Fibroblast of peridontal ligament (primary cell): ENCODE data around the gene SPEF2.
"Not testable (repeated sequence)": the region's sequence is repeated elsewhere in the genome, so short reads cannot be mapped to it uniquely, and the experiment has no call there.

Experiments used
- DNase-seq: peaks from one replicate; pipeline ENCODE4 v3.0.0-alpha.2; 2010; ENCODE audit errors: extremely low read depth

The SPEF2 gene

DNA sequence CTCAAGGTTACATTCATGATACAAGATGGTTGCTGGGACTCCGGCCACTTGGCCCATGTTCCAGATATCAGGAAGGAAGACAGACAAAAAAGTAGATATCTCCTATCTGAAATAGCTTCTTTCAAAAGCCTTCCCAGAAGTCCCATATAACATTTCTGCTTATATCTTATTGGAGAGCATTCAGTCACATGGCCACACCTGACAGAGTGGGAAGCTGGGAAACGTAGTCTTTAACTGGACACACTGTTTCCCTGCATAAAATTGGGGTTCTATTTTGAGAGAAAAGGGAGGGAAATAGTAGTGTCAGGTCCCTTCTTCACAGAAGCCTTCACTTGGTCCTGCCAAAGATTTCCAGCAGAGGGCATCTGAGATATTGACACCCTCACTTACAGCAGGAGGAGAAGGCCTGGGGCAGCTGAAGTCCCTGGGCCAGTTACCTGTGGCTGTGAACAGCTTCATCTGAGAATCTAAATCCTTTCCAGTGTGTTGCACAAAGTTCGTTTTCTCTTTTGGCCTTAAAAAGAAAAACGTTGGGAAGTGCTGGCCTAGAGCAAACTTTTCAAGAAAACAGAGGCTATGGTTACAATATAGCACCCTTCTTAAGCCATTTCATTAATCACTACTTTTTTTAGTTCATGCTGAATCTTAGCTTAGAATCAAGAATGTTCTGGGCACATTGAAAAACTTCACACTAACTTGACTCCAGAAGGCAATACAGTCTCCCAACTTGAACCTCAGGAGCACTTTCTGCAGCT, 33.5 kb downstream of the SPEF2 start:
- peak; percentile 70 for DNase-seq

DNA sequence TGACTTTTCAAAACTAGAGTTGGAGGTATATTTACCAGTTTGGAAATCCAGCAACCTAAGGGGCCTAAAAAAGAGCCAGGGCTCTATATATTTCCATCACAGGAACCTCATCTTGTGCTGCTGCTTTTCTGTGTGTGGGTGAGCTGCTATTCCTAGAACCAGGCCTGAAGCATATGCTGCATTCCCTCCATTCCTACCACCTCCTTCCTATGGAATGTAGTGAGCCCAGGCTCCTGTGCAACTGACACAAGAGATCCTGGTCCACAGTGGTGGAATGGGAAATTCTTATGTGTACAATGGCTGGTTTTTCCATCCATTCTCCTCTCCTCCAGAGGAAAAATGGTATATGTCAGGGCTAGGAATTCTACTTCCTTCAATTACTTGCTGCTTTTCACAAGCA, 39.1 kb downstream of the SPEF2 start:
- peak; percentile 43 for DNase-seq

DNA sequence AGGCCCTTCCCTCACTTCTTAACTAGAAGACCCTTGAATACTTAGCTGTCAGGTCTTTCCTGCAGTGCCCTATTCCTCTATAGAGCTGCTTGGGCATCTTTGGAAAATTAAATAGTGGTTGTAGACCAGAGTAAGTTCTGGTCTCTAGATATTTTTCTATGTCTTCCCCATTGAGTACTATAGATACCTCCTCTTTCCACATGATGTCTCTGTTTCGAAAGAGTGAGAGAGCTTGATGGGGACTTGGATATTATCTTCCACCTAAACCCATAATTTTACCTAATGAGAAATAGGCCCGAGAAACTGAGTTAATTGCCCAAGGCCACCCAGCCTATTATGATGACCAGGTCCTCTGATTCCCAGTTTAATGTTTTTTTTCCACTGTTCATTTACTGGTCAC, 40.2 kb downstream of the SPEF2 start:
- DNase-seq, result no peak

DNA sequence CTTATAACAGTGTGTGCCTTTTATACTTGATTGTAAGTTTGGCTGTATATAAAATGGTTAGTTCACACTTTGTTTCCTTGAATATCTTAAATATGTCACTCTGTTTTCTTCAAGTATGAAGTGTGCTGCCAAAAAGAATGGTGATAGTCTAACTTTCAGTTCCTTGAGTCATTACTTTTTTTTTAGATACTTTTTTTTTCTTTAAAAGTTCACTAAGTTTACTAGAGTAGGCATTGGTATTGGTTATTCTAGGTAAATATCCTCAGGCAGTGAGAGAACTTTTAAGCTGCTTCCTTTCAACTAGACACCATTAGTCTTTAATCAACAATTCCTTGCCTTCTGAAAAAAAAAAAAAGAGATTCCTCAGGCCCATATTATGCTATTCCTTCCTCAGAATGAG, 41.9 kb downstream of the SPEF2 start:
- DNase-seq, result no peak

DNA sequence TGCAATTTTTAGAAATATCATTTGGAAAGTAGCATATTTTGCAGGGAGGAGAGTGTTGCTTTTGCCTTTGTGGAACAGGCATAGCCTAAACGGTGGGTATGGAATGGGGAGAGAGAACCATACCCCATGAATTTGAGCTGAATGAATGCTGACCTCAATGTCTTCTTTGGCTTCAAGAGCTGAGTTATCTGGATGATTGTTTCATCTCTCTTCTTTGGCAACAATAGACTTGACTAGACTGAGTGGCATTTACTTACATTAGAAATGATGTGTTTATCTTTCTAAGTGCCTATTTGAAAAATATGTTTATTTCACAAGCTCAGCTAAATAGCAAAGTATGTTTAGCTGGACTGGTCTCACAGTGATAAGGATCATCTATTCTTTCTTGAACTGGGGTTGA, 42.8 kb downstream of the SPEF2 start:
- peak; percentile 35 for DNase-seq

DNA sequence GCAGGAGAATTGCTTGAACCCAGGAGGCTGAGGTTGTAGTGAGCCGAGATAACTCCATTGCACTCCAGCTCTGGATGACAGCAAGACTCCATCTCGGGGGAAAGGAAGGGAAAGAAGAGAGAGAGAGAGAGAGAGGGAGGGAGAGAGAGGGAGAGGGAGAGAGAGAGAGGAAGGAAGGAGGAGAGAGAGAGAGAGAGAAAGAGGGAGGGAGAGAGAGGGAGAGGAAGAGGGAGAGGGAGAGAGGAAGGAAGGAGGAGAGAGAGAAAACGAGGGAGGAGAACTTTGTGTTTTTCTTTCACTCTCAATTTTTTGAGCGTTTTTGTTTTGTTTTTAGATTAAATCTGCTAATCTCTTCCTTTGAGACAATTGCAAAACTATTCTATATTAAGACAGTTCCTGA, 46.9 kb downstream of the SPEF2 start:
- no peak for DNase-seq

DNA sequence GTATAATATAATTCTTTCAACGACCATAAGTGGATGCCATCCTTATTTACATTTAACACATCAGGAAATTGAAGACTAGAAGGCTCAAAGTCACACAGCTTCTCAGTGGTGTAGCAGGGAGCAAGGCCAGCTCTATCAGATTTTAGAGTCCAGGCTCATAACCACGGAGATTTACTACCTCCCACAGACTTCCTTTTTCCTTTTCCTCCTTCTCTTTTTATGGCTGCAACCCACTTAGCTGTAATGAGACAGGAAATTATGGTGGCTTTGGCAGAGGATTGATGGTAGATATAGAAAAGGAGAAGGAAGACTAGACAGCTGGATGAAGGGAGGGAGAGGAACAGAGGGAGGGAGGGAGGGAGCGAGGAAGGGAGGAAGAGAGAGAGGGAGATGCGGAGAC, 47.4 kb downstream of the SPEF2 start:
- DNase-seq, result no peak

DNA sequence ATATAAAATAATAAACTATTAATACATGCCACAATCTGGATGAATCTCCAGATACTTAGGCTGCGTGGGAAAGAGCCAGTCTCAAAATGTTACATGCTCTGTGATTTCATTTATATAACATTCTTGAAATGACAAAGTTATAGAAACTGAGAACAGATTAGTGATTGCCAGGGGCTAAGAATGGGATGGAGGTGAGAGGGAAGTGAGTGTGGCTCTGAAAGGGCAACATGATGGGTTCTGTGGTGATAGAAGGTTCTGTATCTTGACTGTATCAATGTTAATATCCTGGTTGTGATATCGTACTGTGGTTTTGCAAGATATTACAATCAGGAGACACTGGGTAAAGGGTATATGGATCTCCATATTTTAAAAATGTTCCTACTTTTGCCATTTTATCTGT, 50.7 kb downstream of the SPEF2 start:
- no peak for DNase-seq

DNA sequence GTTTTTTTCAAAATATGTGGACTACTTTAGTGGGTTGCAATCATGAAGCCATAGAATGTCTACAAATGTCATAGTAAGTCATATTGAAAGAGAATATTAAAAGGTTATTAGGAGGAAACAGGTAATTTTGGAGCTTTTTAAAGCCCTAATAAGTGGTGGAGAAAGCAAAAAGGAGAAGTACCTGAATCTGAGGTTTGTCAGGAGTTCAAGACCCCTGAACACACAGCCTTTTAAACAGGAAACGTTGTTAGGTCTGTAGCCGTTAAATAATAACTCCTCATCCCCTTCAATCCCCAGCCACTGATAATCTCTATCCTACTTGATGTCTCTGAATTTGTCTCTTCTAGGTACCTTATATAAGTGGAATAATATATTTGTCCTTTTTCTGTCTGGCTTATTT, 51.1 kb downstream of the SPEF2 start:
- DNase-seq, result no peak

DNA sequence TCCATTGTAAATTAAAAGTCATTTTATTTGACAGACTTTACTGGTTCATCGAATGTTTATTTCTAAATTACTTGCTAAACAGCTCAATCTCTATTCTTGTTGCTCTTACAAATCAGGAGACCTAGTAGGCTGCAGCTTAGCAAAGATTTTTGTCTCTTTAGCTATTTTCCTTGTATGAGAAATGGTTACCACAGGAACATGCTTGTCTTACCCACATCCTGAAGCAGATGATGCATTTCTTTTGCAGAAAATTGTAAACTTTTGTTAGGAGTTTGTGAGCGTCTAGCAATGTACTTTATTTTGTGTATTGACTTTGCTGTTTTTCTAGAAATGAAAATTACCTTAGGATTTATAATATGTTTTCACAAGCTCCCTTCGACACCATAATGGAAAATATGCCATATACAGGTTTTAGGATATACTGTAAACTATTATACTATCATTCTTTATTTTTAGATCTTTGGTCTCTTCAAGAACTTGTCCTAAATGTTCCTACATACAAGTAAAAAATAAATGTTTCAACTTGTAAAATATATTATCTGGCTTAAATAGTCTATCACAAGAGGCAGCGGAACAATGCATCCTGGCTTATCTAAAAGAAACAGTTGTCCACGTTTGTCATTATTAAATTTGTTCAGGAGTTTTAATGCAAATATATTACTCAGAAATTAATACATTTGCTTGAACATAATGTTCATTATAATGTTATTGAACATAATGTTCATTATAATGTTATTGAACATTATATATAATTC, 54.1 kb downstream of the SPEF2 start:
- DNase-seq, result no peak

DNA sequence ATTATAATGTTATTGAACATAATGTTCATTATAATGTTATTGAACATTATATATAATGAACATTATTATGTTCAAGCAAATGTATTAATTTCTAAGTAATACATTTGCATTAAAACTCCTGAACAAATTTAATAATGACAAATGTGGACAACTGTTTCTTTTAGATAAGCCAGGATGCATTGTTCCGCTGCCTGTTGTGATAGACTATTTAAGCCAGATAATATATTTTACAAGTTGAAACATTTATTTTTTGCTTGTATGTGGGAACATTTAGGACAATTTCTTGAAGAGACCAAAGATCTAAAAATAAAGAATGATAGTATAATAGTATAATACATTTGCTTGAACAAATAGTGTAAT, 54.6 kb downstream of the SPEF2 start:
- DNase-seq, result not testable (repeated sequence)

DNA sequence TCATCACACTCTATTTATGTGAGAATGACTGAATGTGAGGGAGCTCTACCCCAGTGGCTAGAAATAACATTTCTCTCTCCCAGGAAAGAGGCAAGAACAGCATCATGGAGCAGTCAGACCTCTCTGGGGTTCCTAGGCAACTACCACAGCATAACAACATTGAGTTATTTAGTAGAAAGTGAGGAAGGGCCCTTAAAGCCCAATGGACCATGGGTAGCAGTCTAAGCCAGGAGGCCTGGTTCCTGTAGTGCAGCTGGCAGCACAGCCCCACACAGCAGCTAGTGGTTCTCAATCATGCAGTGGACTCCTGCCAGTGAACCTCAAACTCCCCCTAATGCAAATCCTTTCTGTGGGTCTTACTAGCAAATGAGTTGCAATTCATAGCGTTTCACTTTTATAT, 55.3 kb downstream of the SPEF2 start:
- no peak for DNase-seq

DNA sequence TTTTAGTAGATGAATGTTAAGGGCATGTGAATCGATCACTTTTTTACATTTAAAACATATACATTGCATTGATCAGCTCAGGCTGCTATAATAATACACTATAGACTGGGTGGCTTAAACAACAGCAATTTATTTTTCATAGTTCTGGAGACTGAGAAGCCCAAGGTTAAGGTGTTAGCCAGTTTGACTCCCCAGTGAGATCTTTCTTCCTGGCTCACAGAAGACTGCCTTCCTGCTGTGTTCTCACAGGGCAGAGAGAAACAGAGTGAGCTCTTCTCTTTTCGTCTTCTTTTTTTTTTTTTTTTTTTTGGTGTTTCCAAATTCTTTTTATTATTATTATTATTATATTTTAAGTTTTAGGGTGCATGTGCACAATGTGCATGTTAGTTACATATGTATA, 56.4 kb downstream of the SPEF2 start:
- no peak for DNase-seq

DNA sequence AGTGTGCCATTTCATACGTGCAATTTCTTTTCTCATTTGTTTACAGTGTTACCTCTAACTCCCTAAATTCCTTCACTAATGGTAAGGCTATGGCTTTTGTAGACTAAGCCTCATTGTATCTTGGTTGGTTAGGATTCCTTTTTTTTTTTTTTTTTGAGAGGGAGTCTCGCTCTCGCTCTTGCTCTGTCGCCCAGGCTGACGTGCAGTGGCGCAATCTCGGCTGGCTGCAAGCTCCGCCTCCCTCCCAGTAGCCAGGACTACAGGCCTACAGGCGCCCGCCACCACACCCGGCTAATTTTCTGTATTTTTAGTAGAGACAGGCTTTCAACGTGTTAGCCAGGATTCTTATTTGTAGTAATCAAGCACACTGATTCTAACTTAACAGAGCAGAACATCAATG, 57.7 kb downstream of the SPEF2 start:
- no peak for DNase-seq

DNA sequence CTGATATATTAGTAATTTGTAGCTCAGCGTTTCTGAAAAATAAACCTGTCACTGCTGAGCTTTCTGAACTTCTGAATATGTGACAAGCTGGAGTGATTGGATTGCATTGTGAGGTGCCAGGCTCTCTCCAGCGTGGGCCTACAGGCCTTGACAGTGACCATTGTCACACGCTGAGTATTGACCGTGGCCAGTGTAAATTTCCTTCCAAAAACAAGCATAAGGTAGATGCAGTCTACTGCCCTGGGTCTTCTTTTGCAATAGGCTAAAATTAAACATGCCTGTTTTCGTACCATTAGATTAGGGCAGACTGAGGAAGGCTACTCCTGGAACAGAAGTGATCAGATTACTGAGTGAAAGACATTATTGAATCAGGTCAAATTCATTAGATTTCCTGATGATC, 60.2 kb downstream of the SPEF2 start:
- DNase-seq, result no peak

DNA sequence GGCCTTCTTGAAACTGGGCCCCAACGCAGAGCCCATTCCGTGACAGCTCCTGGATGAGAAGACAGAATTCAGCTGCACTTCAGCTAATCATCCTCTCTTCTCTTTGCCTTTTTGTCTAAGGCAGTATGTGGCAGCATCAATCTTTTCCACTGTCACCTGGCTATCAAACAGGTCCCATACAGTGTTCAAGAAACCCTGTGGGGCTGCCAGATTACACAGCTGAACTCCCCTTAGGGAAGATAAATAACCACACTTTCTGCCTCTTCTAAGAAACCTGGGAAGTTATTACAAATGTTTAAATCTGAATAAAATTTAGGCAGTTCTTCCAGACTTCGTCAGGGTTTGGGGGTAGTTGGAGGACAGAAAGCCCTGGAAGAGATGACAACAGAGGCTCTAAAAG, 61.0 kb downstream of the SPEF2 start:
- DNase-seq, result no peak

DNA sequence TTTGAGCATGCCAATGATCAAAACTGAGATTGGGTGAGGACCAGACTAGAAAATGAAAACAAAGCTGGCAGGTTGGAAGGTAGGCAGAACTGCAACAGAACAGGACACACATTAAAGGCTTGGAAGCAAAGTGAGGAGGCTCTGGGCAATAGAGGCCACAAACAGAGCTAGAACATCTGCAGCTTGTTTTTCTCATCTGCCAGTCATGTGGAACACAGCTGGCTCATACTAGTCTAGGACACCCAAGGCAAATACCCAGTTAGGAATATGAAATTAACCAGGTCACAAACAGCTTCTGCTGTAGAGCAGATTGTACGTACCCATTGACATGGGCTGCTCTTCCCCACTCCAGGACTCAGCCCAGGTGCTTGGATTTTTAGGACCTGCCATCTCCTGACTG, 61.7 kb downstream of the SPEF2 start:
- no peak for DNase-seq

DNA sequence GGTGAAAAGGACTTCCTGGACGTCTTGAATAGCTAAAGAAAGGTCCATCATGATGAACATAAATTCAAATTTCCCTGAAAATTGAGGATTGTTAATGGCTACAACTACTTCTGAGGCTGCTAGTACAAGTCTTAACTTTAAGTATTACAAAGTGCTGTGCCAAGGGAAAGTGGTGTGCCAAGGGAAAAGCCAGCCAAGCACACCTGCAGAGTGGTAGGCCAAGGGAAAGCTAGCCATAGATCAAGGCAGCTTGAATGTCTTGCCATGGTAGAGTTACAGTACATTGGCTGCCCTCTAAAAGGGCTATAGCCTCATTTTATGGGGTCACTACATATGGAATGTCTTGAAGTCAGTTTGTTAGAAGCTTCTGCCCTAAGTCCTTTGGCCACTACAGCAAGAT, 64.2 kb downstream of the SPEF2 start:
- DNase-seq, result no peak

DNA sequence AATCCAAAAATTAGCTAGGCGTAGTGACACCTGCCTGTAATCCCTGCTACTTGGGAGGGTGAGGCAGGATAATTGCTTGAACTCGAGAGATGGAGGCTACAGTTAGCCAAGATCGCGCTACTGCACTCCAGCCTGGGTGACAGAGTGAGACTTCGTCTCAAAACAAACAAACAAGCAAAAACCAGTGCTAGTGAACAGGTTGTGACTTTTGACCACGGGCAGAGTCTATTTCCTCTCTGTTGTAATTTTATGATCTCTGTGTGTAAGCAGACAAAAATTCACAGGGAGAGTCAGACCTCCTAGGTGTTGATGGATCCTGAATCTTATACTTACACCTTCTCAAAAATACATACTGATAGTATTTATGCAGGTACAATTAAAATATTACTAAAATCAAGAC, 65.8 kb downstream of the SPEF2 start:
- DNase-seq, result no peak

DNA sequence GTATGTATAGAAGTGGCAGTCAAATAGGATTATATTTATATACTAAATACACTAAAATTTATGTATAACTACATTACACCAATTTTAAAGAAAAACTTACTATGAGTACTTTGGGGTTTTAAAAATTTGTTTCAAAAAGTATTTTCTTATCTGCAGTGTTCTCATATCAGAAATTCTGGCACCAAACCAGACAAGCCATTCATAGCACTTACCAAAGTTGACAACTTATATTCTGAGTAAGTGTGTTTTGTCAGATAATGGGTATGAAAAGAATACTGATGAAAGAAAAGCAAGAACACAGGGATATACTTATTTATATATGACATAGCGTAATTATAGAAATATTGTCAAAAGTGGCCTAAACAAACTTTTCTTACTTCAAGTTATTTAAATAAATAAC, 67.5 kb downstream of the SPEF2 start:
- DNase-seq, result no peak

DNA sequence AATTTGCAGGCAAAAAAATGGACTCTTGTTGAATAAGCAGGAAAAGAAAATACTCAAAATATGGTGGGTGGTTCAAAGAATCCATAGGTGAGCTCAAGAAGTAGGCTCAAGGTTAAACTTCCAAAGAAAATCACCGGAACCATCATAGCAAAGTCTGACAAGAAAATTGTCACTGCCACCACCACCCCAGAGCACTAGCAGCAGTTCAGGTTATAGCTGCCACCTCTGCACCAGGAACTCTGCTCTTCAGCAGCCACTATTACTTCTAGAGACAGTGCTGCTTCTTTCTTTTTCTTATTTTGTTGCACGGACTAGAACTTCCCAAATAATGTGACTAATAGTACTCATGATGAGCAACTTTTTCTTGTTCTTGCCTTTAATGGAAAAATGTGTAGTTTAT, 70.3 kb downstream of the SPEF2 start:
- no peak for DNase-seq

DNA sequence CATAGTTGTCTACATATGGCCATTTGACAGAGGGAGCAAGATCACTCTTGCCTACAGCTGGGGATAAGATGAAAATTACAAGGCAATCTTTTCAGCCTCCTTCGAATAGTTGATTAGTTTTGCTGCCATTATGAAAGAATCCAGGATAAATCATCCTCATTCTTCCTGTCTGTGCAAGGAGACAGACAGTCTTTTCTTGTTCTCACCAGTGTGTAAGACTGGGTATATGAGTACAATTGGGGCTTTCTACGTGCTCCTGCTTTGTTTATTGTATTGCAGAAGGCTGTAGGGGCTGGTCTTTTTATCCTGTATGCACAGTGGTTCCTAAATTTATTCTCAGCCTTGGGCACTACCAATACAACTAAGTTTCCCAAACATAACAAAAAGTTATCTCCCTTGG, 76.8 kb downstream of the SPEF2 start:
- no peak for DNase-seq

DNA sequence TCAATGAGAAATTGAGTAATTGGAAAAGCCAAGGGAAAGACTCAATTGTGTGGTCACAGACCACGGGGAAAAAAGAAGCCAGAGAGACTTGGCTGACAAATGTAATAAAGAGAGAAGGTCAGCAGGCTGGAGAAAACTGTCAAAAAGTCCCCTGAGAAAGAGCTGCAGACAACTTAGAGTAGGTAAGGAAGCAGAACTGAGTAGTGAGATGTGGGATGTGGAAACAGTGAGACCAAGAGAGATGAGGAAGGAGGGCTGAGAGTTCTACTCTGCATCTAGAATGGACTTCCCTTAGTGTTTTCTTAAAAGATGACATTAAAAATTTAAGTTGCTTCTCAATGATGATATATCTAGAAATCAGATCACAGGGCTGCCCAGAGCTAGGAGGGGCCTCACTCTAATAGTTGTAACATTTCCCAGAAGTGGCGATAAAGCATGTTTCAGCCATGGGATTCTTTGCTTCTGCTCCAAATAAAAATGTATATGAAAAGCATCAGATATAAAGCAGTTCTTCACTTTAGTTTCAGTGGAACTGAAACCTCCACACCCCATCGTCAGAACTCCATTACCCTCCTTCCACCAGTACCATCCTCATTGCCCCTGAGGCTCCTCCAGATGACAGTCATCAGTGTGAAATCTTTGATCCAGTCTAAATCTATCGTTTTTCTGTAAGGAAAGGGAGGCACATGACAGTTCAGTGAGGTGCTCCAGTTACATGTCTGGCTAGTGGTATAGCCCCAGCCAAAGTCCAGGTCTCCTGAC, 80.6 kb downstream of the SPEF2 start:
- DNase-seq, result no peak
